Skeletal muscle tissue (tissue), 4 donors: Measurements from ENCODE around the gene GLIS2. TPM values are rescaled to one million over a fixed set of nuclear protein-coding genes. Genes with fewer than 3 reads are reported as not detected.

Experiments used
- H3K27ac ChIP-seq: one replicate; pipeline ENCODE4 v1.7.0; 2013; ENCODE audit warnings: mild to moderate bottlenecking, low read depth, low read length, inconsistent platforms
- H3K27me3 ChIP-seq, 3 donors: one replicate each; pipeline ENCODE4 v1.7.0; 2013; ENCODE audit warnings: low read length in 3 of 3; ENCODE audit not compliant: control insufficient read depth in 3 of 3, insufficient read depth in 3 of 3
- H3K36me3 ChIP-seq, 3 donors: one replicate each; pipeline ENCODE4 v1.7.0; 2013; ENCODE audit warnings: low read length in 3 of 3; ENCODE audit not compliant: control insufficient read depth in 3 of 3, insufficient read depth in 3 of 3
- H3K4me1 ChIP-seq, 3 donors: one replicate each; pipeline ENCODE4 v1.7.0; 2013; ENCODE audit warnings: low read length in 3 of 3, mild to moderate bottlenecking in 3 of 3; ENCODE audit not compliant: control insufficient read depth in 3 of 3, insufficient read depth in 3 of 3
- H3K4me3 ChIP-seq, 3 donors: one replicate each; pipeline ENCODE4 v1.7.0; 2013; ENCODE audit warnings: low read length in 3 of 3
- H3K9ac ChIP-seq, 3 donors: one replicate each; pipeline ENCODE4 v1.7.0; 2013; ENCODE audit warnings: low read length in 3 of 3, mild to moderate bottlenecking in 3 of 3, moderate library complexity in 2 of 3, low read depth in 1 of 3
- H3K9me3 ChIP-seq, 3 donors: one replicate each; pipeline ENCODE4 v1.7.0; 2013; ENCODE audit warnings: low read length in 3 of 3; ENCODE audit not compliant: control insufficient read depth in 3 of 3
- total RNA-seq: library from RNA; depleted of rRNA; stranded (reverse); fragments of >200 nt; gene quantifications from one replicate; pipeline ENCODE4 v1.2.3, GENCODE V29; 2014
- donor health status: Osteomylitis.

GLIS2 gene
- total RNA-seq, 1 donor from 2014 or later, result 4.2 TPM

- Histone ChIP-seq H3K9ac (peak overlapping the region; percentile 38 to 74 (median 43)), H3K27me3 (no peaks in the 10 kb centered on the region), H3K36me3 (no peaks in the 10 kb centered on the region), H3K4me3 (peak overlapping the region; percentile 55 to 63 (median 60)), H3K27ac (peak overlapping the region; percentile 78), H3K9me3 (no peaks in the 10 kb centered on the region), H3K4me1 (peaks cover 40 to 65% (median 56%) of the 10 kb centered on the region in 3 donors)
Observed at GRCh38 chr16:4373356-4373908, 57.6 kb downstream of the GLIS2 start.

- Histone ChIP-seq H3K4me1 (peaks cover 40 to 64% (median 57%) of the 10 kb centered on the region in 3 donors), H3K27me3 (no peaks in the 10 kb centered on the region), H3K4me3 (peak overlapping the region; percentile 40 to 60 (median 58)), H3K9me3 (no peaks in the 10 kb centered on the region), H3K36me3 (no peaks in the 10 kb centered on the region), H3K27ac (peak overlapping the region; percentile 78), H3K9ac (peak overlapping the region in 2 of 3 donors; percentile 38 to 74)
Observed at GRCh38 chr16:4373909-4374742, 58.3 kb downstream of the GLIS2 start.

- Histone ChIP-seq H3K27me3 (no peaks in the 10 kb centered on the region), H3K4me3 (peak overlapping the region in 1 of 3 donors; percentile 22), H3K36me3 (peaks cover 0 to 3% (median 0%) of the 10 kb centered on the region in 3 donors), H3K9ac (peak overlapping the region in 2 of 3 donors; percentile 50 to 54), H3K27ac (peak overlapping the region; percentile 74), H3K9me3 (no peaks in the 10 kb centered on the region), H3K4me1 (peaks cover 40 to 63% (median 57%) of the 10 kb centered on the region in 3 donors)
Observed at GRCh38 chr16:4375717-4376116, 59.9 kb downstream of the GLIS2 start.

- Histone ChIP-seq H3K4me1 (peaks cover 44 to 63% (median 57%) of the 10 kb centered on the region in 3 donors), H3K9me3 (no peaks in the 10 kb centered on the region), H3K27me3 (no peaks in the 10 kb centered on the region), H3K4me3 (peak overlapping the region in 2 of 3 donors; percentile 43 to 61), H3K36me3 (peaks cover 0 to 6% (median 0%) of the 10 kb centered on the region in 3 donors), H3K27ac (peak overlapping the region; percentile 74), H3K9ac (peak overlapping the region; percentile 33 to 54 (median 50))
Observed at GRCh38 chr16:4376126-4376892, 60.4 kb downstream of the GLIS2 start.

- Histone ChIP-seq H3K27ac (peak overlapping the region; percentile 74), H3K36me3 (peaks cover 0 to 9% (median 0%) of the 10 kb centered on the region in 3 donors), H3K9ac (peak overlapping the region in 2 of 3 donors; percentile 20 to 62), H3K9me3 (no peaks in the 10 kb centered on the region), H3K27me3 (no peaks in the 10 kb centered on the region), H3K4me1 (peaks cover 51 to 69% (median 63%) of the 10 kb centered on the region in 3 donors), H3K4me3 (no peak overlapping the region)
Observed at GRCh38 chr16:4376893-4377572, 61.2 kb downstream of the GLIS2 start.

GRCh38 chr16:4377573-4378154, 61.8 kb downstream of the GLIS2 start:
- Histone ChIP-seq H3K4me3 (no peak overlapping the region), H3K36me3 (peaks cover 0 to 9% (median 0%) of the 10 kb centered on the region in 3 donors), H3K9ac (peak overlapping the region; percentile 8 to 62 (median 20)), H3K27me3 (no peaks in the 10 kb centered on the region), H3K27ac (peak overlapping the region; percentile 36), H3K9me3 (no peaks in the 10 kb centered on the region), H3K4me1 (peaks cover 49 to 69% (median 62%) of the 10 kb centered on the region in 3 donors)

- no peaks in the 10 kb centered on the region for H3K9me3 ChIP-seq
- H3K36me3 ChIP-seq, result peaks cover 0 to 9% (median 0%) of the 10 kb centered on the region in 3 donors
- peak overlapping the region in 2 of 3 donors; percentile 8 to 62 for H3K9ac ChIP-seq
- no peaks in the 10 kb centered on the region for H3K27me3 ChIP-seq
- peak overlapping the region; percentile 36 for H3K27ac ChIP-seq
- peaks cover 49 to 71% (median 62%) of the 10 kb centered on the region in 3 donors for H3K4me1 ChIP-seq
- no peak overlapping the region for H3K4me3 ChIP-seq
Observed at GRCh38 chr16:4378161-4378666, 62.3 kb downstream of the GLIS2 start.

GRCh38 chr16:4378999-4379690, 63.3 kb downstream of the GLIS2 start:
- Histone ChIP-seq H3K27ac (peak overlapping the region; percentile 36), H3K4me1 (peaks cover 49 to 68% (median 60%) of the 10 kb centered on the region in 3 donors), H3K9ac (no peak overlapping the region)

More at GRCh38 chr16:4378999-4379690, 63.3 kb downstream of the GLIS2 start:
- no peaks in the 10 kb centered on the region for H3K9me3 ChIP-seq
- peaks cover 0 to 12% (median 0%) of the 10 kb centered on the region in 3 donors for H3K36me3 ChIP-seq
- no peaks in the 10 kb centered on the region for H3K27me3 ChIP-seq
- no peak overlapping the region for H3K4me3 ChIP-seq
